Measurements from ENCODE around the gene ANAPC7. TPM values are rescaled to one million over a fixed set of nuclear protein-coding genes. Genes with fewer than 3 reads are reported as not detected.

Gene ANAPC7
- total RNA-seq, 1 experiment from 2014 or later = 52.4 TPM

- no peak overlapping the region for H2AFZ ChIP-seq
- H3K9me3 ChIP-seq (ENCODE audit: insufficient read depth, low read depth) = no peaks in the 10 kb centered on the region
- H3K9me2 ChIP-seq (ENCODE audit: insufficient read depth) = no peaks in the 10 kb centered on the region
- H3K36me3 ChIP-seq (ENCODE audit: low read depth) = no peaks in the 10 kb centered on the region
- DNase-seq = no peak
- intact Hi-C loops (cut with micrococcal nuclease; ENCODE audit: unreplicated experiment) = no loop called here
- H3K4me1 ChIP-seq (replicated peaks; ENCODE audit: insufficient read depth) = no peaks in the 10 kb centered on the region
- no peaks in the 10 kb centered on the region for H3K79me2 ChIP-seq (ENCODE audit: low read depth)
- no peak overlapping the region for H3K27ac ChIP-seq
- CTCF ChIA-PET = no interaction called here
- H3K4me2 ChIP-seq = no peak overlapping the region
- H4K20me1 ChIP-seq (ENCODE audit: insufficient read depth) = no peaks in the 10 kb centered on the region
- POLR2A ChIA-PET (ENCODE audit: unreplicated experiment) = no interaction called here
- no peak overlapping the region for H3K4me3 ChIP-seq
- BruUV-seq (replicated peaks) = no TSS peak
- peaks cover 44% of the 10 kb centered on the region; the same call in 1 of the 2 replicates for H3F3A ChIP-seq (ENCODE audit: insufficient read depth, low read depth)
- TF ChIP-seq EZH2 (IDR thresholded peaks at IDR 0.05; ENCODE audit: low read depth) (no peak), CTCF (conservative IDR thresholded peaks at IDR 0.05) (peak; percentile 47; the same call in 1 of the 2 replicates)
- no peaks in the 10 kb centered on the region for H3K27me3 ChIP-seq (ENCODE audit: insufficient read depth, low read depth)
Observed at GRCh38 chr12:110355073-110355472, 48.4 kb downstream of the ANAPC7 start.

DNA sequence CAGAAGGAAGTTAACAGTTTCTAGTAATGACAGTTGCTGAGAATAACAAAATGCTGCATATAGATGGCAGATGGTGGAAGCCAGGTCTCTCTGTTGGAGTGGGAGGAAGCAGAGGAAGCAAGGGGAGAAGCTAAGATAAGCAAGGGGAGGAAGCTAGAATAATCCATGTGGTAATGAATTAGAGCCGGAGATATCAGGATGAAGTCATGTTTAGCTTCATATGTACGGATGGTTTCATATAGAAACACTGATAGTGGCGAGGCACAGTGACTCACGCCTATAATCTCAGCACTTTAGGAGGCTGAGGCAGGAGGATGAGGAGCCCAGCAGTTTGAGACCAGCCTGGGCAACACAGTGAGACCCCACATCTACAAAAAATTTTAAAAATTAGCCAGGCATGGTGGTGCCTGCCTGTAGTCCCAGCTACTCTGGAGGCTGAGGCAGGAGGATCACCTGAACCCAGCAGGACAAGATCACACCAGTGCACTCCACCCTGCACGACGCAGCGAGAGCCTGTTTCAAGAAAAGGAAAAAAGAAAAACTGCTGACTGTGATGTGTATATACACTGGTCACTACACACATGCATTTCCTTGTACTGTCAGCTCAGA is 49.2 kb downstream of the ANAPC7 start:
- no TSS peak for BruUV-seq (replicated peaks)
- TF ChIP-seq EZH2 (IDR thresholded peaks at IDR 0.05; ENCODE audit: low read depth) (no peak), CTCF (conservative IDR thresholded peaks at IDR 0.05) (no peak)
- H3K27ac ChIP-seq = peak overlapping the region; percentile 10; the same call in 1 of the 2 replicates
- H3K4me1 ChIP-seq (replicated peaks; ENCODE audit: insufficient read depth) = no peaks in the 10 kb centered on the region
- no peaks in the 10 kb centered on the region for H3K36me3 ChIP-seq (ENCODE audit: low read depth)
- ChIA-PET CTCF (interaction anchor here (0.8 kb wide), 1 partner anchor 12 kb away, joined by 3 read pairs; no protein-coding TSS in a partner anchor), POLR2A (ENCODE audit: unreplicated experiment) (interaction anchor here (0.6 kb wide), 1 partner anchor 17 kb away, joined by 6 read pairs; no protein-coding TSS in a partner anchor)
- H3K79me2 ChIP-seq (ENCODE audit: low read depth) = no peaks in the 10 kb centered on the region
- H3F3A ChIP-seq (ENCODE audit: insufficient read depth, low read depth) = peaks cover 47% of the 10 kb centered on the region; the same call in 1 of the 2 replicates
- DNase-seq = no peak
- no peak overlapping the region for H3K4me3 ChIP-seq
- intact Hi-C loops (cut with micrococcal nuclease; ENCODE audit: unreplicated experiment) = no loop called here
- H2AFZ ChIP-seq = no peak overlapping the region
- H4K20me1 ChIP-seq (ENCODE audit: insufficient read depth) = no peaks in the 10 kb centered on the region
- no peaks in the 10 kb centered on the region for H3K27me3 ChIP-seq (ENCODE audit: insufficient read depth, low read depth)
- H3K9me3 ChIP-seq (ENCODE audit: insufficient read depth, low read depth) = no peaks in the 10 kb centered on the region
- no peak overlapping the region for H3K4me2 ChIP-seq
- no peaks in the 10 kb centered on the region for H3K9me2 ChIP-seq (ENCODE audit: insufficient read depth)

DNA sequence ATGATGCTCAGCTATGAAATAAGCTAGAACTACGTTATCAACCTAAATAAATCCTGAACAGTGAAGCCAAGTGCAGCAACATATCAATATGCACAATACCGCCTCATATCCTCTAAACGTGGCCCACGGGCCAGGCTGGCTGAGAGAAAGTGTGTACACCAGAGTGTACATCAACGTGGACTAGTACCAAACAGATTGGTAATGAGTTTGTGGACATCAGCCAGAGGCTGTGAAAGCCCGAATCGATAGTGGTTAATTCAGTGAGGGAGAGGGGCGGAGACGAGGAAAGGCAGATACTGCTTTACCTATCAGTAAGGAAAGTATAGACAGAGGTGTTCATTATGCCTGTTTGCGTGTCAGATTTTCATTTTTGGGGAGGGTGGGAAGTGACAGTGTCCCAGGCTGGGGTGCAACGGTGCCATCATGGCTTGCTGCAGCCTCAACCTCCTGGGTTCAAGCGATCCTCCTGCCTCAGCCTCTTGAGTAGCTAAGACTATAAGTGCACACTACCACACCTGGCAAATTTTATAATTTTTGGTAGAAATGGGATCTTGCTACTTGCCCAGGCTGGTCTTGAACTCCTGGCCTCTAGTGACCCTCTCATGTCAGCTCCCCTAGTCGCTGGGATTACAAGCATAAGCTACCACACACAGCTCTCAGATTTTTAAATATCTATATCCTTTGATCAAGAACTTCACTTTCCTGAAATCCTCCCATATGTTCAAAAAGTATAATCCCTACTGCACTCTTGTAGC is 50.1 kb downstream of the ANAPC7 start:
- H3K27ac ChIP-seq = peak overlapping the region; percentile 10; the same call in 1 of the 2 replicates
- H3K27me3 ChIP-seq (ENCODE audit: insufficient read depth, low read depth) = no peaks in the 10 kb centered on the region
- H3K36me3 ChIP-seq (ENCODE audit: low read depth) = no peaks in the 10 kb centered on the region
- no peak overlapping the region for H2AFZ ChIP-seq
- no peaks in the 10 kb centered on the region for H3K9me3 ChIP-seq (ENCODE audit: insufficient read depth, low read depth)
- no peaks in the 10 kb centered on the region for H3K4me1 ChIP-seq (replicated peaks; ENCODE audit: insufficient read depth)
- no peak for TF ChIP-seq EZH2 (IDR thresholded peaks at IDR 0.05; ENCODE audit: low read depth)
- no peak for TF ChIP-seq CTCF (conservative IDR thresholded peaks at IDR 0.05)
- ChIA-PET POLR2A (ENCODE audit: unreplicated experiment) (interaction anchor here (0.6 kb wide), 1 partner anchor 18 kb away, joined by 6 read pairs; no protein-coding TSS in a partner anchor), CTCF (no interaction called here)
- no peak for DNase-seq
- H3K4me3 ChIP-seq = no peak overlapping the region
- H3K9me2 ChIP-seq (ENCODE audit: insufficient read depth) = no peaks in the 10 kb centered on the region
- no peak overlapping the region for H3K4me2 ChIP-seq
- no peaks in the 10 kb centered on the region for H3K79me2 ChIP-seq (ENCODE audit: low read depth)
- intact Hi-C loops (cut with micrococcal nuclease; ENCODE audit: unreplicated experiment) = no loop called here
- H4K20me1 ChIP-seq (ENCODE audit: insufficient read depth) = no peaks in the 10 kb centered on the region
- no TSS peak for BruUV-seq (replicated peaks)
- H3F3A ChIP-seq (ENCODE audit: insufficient read depth, low read depth) = peaks cover 47% of the 10 kb centered on the region; the same call in 1 of the 2 replicates
